Brain pericyte (primary cell): ENCODE results near the gene CITED1.

Source experiments
- DNase-seq: peaks from one replicate; pipeline ENCODE4 v3.0.0-alpha.2; 2012; ENCODE audit warnings: low read depth, low spot score

Gene CITED1

DNA sequence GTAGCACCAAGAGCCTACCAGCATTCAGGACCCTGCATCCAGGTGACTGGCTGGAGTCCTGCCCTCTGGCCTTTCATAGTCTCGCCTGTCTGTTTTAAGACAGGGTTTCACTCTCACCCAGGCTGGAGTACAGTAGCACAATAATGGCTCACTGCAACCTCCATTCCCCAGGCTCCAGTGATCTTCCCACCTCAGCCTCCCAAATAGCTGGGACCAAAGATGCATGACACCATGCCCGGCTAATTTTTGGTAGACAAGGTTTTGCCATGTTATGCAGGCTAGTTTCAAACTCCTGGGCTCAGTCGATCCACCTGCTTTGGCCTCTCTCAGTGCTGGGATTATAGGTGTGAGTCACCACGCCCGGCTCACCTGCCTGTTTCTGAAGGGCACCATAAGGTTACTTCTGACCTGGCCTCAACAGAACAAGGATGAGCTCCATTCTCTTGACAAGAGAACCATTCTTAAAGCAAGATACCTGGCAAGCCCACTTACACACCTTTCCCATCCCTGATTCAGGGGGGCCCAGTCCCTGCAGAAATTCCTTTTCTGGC, 35.3 kb downstream of the CITED1 start:
- DNase-seq, result no peak

DNA sequence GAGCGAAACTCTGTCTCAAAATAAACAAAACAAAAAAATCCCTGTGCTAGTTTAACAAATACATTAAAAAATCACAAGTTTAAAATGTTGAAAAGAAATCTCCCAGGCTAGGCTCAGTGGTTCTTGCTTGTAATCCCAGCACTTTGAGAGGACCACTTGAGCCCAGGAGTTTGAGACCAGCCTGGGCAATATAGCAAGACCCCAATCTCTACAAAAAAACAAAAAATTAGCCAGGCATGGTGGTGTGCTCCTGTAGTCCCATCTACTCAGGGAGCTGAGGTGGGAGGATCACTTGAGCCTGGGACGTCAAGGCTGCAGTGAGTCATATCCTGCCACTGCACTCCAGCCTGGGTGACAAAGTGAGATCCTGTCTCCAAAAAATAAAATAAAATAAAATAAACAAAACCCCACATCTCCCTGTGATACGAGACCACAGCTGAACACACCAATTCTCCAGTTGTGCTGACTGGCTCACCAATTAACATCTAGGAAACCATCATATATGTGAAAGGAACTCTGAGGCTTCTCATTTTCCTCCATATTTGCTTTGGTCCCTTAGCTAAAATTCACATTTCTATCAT, 36.0 kb downstream of the CITED1 start:
- DNase-seq, result no peak

DNA sequence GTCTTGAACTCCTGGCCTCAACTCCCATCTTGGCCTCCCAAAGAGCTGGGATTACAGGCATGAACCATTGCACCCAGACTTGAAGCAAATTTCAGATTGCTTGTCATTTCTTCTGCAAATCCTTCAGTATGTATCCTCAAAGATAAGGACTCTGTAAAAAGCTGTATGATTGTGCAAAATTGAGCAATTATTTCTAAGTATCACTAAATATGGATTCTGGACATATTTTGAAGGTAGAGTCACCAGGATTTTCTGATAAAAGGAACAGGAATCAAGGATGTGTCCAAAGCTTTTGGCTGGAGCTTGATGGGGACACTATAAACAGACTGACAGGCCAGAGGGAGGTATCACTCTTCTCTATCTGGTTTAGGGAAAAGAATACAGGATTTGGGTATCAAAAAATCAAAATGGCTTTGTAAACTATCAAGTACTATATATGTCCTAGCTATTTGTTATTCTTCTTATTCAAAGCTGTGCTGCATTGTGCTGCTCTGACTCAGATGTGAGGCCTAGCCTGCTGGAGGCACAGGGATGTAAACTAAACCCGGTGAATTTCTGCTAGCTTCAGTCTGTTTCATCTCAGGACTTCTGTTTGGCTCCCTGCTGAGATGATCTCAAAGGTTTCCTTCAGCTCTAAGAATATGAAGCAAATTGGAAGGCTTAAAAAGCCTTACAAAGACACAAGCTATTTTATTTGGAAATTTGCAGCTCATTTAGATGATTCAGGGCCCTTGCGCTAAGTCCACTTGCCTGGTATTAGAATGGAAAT, 36.9 kb downstream of the CITED1 start:
- DNase-seq, result peak; percentile 68

DNA sequence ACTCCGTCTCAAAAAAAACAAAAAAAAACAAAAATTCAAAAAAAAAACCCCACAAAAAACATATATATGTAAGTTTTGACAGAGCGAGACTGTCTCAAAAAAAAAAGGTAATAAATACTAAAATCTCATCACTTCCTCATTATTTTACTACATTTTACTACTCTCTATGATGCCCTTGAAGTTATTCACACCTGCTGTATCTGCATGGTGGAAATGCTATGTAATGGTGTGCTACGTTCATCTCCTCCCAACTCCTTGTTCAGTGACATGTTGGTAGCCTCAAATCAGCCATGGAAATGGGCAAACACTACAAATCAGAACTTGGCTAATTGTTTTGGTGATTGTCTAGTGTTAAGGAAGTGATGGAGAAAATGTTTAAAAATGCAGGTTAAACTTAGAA, 40.5 kb downstream of the CITED1 start:
- DNase-seq, result no peak

DNA sequence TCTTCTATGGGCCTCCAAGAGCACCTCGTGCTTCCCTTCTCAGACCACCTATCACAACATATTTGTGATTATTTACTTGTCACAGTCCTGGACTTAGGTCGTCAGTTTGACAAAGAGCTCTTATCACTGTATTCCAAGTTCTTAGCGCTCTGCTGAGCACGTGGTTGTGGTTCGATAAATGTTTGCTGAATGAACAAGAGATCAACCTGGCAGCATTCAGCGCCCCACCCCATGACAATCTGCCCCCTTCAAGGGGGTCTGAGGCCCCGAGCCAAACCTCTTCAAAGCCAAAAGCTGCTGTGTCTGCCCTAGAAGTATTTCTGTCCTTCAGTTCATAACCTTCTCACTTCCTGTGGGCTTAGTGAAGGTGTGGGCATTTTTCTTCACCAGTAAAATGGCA, 43.6 kb downstream of the CITED1 start:
- no peak for DNase-seq

DNA sequence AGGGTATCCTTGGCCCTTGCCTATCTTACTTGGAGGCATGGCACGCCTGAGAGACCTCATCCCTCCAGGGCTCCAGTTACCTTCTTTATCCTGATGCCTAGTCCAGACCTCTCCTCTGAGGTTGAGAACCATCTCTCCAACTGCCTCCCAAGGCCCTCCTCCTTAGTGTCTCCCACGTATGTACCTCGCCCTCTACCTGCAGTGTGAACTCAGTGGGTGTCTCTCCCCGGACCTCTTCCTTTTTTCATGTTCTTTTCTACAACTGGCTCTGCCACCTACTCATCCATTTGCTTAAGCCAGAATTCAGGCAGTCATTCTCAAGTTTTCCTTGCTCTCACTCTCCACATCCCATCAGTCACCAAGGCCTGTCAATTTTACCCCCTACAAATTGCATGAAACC, 45.3 kb downstream of the CITED1 start:
- no peak for DNase-seq

DNA sequence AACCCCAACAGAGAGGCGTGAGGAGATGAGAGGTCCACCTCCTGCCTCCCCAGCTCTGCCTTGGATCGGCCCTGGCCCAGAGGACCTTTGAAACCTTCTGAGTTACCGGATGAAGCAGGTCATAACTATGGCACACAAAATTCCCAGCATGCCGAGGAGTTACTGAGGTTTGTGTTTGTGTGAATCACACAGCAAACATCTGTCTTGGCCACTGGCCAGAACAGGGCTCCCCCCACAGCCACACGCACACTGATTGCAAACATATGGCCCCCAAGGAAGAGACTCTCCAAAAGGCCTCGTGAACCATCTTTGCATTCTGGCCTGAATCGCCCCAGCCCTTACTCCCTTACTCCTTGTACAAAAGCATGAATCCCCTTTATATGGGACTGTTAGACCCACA, 47.5 kb downstream of the CITED1 start:
- DNase-seq, result no peak

DNA sequence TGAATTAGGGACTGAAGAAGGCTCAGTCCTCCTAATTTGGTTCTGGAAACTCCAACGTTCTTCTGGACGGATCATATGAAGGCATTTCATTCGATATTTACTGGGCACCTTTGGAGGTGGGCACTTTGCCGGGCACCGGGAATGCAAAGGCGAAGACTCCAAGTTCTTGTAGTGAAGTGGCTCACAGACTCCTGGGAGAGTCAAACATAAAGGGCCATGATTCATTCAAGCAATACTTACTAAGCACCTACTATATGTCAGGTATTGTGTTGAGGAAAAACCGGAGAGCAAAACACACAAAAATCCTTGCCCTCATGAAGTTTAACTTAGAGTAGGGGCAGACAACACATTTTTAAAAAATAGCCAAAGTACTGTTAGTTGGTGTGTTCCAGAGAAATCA, 49.9 kb downstream of the CITED1 start:
- no peak for DNase-seq

DNA sequence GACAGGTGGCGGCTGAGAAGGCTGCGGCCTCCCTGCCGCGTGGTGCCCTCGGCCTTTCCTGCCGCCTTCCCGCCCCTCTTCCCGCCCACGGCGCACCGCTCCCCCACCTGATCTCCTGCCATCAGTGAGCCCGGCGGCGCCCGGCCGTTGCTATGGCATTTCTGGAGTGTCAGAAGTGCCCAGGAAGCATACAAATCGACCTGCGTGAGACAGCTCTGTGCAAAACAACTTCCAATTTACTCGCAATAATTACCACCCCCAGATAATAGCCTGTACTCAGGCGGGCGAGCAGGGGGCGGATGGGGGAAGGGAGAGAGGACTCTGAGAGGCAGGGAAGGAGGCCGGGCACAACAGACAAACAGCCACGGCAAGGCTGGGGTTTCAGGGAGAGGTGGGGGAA, 50.3 kb downstream of the CITED1 start:
- DNase-seq, result no peak

DNA sequence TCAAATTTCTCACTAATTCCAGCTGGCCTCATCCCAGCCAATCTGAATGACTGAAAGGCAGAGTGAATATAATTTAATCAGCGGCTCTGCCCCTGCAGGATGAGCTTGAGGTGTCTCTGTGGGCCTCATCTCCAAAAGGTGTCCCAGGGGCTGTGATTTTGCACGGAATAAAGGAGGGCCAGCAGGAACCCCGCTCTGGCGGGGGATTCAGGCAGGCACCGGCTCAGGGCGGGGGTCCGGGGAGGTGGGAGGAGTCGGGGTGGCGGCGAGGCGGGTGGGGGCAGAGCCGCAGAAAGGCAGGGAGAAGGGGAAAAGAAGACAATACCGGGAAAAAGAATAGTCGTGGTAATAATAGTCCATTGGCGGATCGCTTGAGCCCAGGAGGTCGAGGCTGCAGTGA, 50.9 kb downstream of the CITED1 start:
- no peak for DNase-seq

DNA sequence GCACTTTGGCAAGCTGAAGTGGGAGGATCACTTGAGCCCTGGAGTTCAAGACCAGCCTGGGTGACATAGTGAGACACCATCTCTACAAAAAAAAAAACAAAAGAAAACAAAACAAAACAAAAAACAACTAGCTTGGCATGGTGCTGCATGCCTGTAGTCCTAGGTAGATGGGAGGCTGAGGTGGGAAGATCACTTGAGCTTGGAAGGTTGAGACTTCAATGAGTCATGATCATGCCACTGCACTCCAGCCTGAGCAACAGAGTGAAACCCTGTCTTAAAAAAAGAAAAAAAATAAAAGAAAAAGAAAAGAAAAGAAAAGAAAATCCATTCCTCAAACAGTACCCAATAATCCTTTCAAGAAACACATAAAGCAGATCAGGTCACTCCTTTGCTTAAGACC, 52.0 kb downstream of the CITED1 start:
- no peak for DNase-seq
